ENCODE data around the gene CBX8. TPM values are rescaled to one million over a fixed set of nuclear protein-coding genes. Genes with fewer than 3 reads are reported as not detected.

The CBX8 gene
- total and polyA plus RNA-seq, 2 of the 13 experiments (the other 11 are each of a cell fraction or from before 2014, with no cell fraction given): 0.34 to 12.6 TPM

DNA sequence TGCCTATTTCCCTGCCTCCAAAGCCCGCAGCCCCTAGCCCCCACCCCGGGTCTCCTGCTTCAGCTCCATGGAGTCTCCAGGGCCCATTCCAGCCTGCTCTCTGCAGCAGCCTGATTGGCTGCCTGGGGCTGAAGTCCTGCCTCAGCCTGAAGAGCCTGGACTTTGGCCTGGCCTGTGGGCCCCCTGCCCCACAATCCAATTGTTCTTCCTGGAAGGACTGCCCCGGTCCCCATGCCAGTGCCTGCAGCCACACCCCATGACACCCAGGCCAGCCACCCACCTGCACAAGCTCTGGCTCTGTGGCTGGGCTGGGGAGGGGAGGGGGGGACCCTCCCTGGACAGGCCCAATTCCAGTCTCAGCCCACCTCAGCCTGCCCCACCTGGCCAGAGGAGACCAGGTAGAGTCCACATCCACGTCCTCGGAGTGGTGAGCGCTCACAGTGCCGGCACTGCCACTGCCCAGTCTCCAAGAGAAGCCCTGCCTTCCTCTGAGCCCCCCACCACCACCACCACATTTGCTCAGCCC is 53.9 kb downstream of the CBX8 start (continued):
- TF ChIP-seq ZKSCAN8 (CRISPR knock-in tag; IDR thresholded peaks at IDR 0.05; ENCODE audit: borderline replicate concordance) (peak; percentile 75), ZNF441 (CRISPR knock-in tag; IDR thresholded peaks at IDR 0.05; ENCODE audit: borderline replicate concordance) (peak; percentile 64; the same call in 1 of the 2 replicates), ZNF543 (CRISPR knock-in tag; IDR thresholded peaks at IDR 0.05) (no peak), ATM (IDR thresholded peaks at IDR 0.05; ENCODE audit: borderline replicate concordance) (no peak), RBM22 (optimal IDR thresholded peaks at IDR 0.05; ENCODE audit: low read length) (no peak), MIER2 (CRISPR knock-in tag; IDR thresholded peaks at IDR 0.05) (no peak; the same call in 1 of the 2 replicates), ZNF768 (CRISPR knock-in tag; IDR thresholded peaks at IDR 0.05) (no peak), FOXM1 (CRISPR knock-in tag; IDR thresholded peaks at IDR 0.05) (no peak), ZFAT (CRISPR knock-in tag; conservative IDR thresholded peaks at IDR 0.05) (no peak), ZNF576 (CRISPR knock-in tag; IDR thresholded peaks at IDR 0.05) (no peak), ZFP90 (CRISPR knock-in tag; IDR thresholded peaks at IDR 0.05; ENCODE audit: borderline replicate concordance) (no peak), TCF12 (IDR thresholded peaks at IDR 0.05) (no peak), TCF12 (CRISPR knock-in tag; IDR thresholded peaks at IDR 0.05) (0 out of 2 replicates have a peak, but pooled peaks have one; percentile 20), HOXA9 (CRISPR knock-in tag; IDR thresholded peaks at IDR 0.05; ENCODE audit: borderline replicate concordance) (no peak), NR3C1 (CRISPR knock-in tag; IDR thresholded peaks at IDR 0.05) (no peak), ZNF160 (CRISPR knock-in tag; IDR thresholded peaks at IDR 0.05) (0 out of 2 replicates have a peak, but pooled peaks have one; percentile 44), REXO4 (CRISPR knock-in tag; IDR thresholded peaks at IDR 0.05; ENCODE audit: borderline replicate concordance) (no peak), PAX8 (CRISPR knock-in tag; IDR thresholded peaks at IDR 0.05; ENCODE audit: borderline replicate concordance) (no peak), FOXP1 (IDR thresholded peaks at IDR 0.05) (no peak), FOXP1 (CRISPR knock-in tag; IDR thresholded peaks at IDR 0.05) (peak; percentile 35; the same call in 1 of the 2 replicates), SMARCC2 (IDR thresholded peaks at IDR 0.05) (no peak), ZFX (CRISPR knock-in tag; IDR thresholded peaks at IDR 0.05; ENCODE audit: low read depth) (peak; percentile 91)
- TF ChIP-seq, protein P1, sequence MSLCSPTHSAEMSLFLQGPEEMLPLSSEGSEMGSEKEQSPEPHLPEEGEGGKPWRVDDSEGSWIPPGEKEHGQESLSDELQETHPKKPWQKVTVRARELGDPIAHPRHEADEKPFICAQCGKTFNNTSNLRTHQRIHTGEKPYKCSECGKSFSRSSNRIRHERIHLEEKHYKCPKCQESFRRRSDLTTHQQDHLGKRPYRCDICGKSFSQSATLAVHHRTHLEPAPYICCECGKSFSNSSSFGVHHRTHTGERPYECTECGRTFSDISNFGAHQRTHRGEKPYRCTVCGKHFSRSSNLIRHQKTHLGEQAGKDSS (CRISPR knock-in tag; IDR thresholded peaks at IDR 0.05; ENCODE audit: borderline replicate concordance, low read depth): no peak
- TF ChIP-seq, protein P2, sequence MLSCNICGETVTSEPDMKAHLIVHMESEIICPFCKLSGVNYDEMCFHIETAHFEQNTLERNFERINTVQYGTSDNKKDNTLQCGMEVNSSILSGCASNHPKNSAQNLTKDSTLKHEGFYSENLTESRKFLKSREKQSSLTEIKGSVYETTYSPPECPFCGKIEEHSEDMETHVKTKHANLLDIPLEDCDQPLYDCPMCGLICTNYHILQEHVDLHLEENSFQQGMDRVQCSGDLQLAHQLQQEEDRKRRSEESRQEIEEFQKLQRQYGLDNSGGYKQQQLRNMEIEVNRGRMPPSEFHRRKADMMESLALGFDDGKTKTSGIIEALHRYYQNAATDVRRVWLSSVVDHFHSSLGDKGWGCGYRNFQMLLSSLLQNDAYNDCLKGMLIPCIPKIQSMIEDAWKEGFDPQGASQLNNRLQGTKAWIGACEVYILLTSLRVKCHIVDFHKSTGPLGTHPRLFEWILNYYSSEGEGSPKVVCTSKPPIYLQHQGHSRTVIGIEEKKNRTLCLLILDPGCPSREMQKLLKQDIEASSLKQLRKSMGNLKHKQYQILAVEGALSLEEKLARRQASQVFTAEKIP (CRISPR knock-in tag; IDR thresholded peaks at IDR 0.05; ENCODE audit: borderline replicate concordance): no peak
- TF ChIP-seq, protein P3, sequence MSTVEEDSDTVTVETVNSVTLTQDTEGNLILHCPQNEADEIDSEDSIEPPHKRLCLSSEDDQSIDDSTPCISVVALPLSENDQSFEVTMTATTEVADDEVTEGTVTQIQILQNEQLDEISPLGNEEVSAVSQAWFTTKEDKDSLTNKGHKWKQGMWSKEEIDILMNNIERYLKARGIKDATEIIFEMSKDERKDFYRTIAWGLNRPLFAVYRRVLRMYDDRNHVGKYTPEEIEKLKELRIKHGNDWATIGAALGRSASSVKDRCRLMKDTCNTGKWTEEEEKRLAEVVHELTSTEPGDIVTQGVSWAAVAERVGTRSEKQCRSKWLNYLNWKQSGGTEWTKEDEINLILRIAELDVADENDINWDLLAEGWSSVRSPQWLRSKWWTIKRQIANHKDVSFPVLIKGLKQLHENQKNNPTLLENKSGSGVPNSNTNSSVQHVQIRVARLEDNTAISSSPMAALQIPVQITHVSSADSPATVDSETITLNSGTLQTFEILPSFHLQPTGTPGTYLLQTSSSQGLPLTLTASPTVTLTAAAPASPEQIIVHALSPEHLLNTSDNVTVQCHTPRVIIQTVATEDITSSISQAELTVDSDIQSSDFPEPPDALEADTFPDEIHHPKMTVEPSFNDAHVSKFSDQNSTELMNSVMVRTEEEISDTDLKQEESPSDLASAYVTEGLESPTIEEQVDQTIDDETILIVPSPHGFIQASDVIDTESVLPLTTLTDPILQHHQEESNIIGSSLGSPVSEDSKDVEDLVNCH (CRISPR knock-in tag; IDR thresholded peaks at IDR 0.05): no peak

Data from HepG2 (cell line).